ENCODE results near the gene TTLL1.

DNA sequence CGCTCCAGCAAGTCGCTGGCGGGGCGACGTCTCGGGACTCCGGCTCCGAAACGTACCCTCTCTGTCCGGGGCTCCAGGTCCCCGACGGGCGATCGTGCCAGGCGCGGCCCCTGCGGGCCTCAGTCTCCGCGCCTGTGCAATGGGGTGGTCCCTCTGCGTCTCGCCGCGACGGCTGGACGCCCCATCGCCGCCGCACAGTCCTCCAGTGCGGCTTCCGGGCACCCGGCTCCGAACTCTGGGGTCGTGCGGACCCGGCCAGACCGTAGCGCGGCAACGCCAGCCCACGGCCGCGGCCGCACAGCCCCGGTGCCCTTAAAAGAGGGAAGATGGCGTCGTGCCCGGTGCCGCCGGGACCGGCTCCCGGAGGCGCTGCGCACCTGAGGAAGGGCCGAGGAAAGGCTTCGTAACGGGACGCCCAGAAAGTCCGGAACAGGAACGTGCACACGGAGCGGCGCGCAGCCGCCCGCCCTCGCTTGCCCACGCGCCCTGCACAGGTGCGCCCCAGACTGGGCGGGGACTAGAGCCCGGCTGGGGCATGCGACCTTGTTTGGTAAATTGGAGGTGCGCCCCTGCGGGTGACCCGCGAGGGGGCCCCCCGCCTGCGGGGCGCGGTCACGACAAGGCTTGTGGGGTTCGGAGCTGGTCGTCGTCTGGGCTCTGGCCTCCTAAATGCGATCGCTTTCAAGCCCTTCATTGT is 21.9 kb upstream of the TTLL1 start:
- TF ChIP-seq TAF1 (conservative IDR thresholded peaks at IDR 0.05) (no peak), JUND (IDR thresholded peaks at IDR 0.05) (no peak), CTCF (IDR thresholded peaks at IDR 0.05; ENCODE audit: low read depth, low read length, missing input control) (no peak)

Data from liver (tissue), 3 donors.